Keratinocyte (primary cell): ENCODE measurements around the gene ITGA11. TPM values are rescaled to one million over a fixed set of nuclear protein-coding genes. Genes with fewer than 3 reads are reported as not detected.

Source experiments
- DNase-seq: peaks from one replicate; pipeline ENCODE4 v3.0.0-alpha.2; 2011; ENCODE audit warnings: low read depth, missing footprints, low spot score
- FAIRE-seq: peaks from 2 replicates; lab custom pipeline; 2011; peaks lifted over from hg19 to GRCh38; lab: Jason Lieb, UNC
- H2AFZ ChIP-seq: 2 replicates; pipeline ENCODE4 v1.6.0; 2012; ENCODE audit warnings: low read length, control low read depth, inconsistent platforms; ENCODE audit not compliant: control insufficient read depth
- H3K27ac ChIP-seq: 2 replicates; pipeline ENCODE4 v1.5.1; 2011; ENCODE audit warnings: low read length; ENCODE audit not compliant: control insufficient read depth, insufficient read depth
- H3K27me3 ChIP-seq: 3 replicates; pipeline ENCODE4 v1.6.0; 2011; ENCODE audit warnings: low read length; ENCODE audit not compliant: control insufficient read depth, insufficient read depth; ENCODE audit errors: extremely low read depth
- H3K36me3 ChIP-seq, 2 experiments: 2 replicates in 1 of 2; 3 replicates in 1 of 2; pipeline ENCODE4 v1.5.1; 2011; ENCODE audit warnings: low read length in 2 of 2, mild to moderate bottlenecking in 1 of 2; ENCODE audit not compliant: control insufficient read depth in 2 of 2, insufficient read depth in 2 of 2; ENCODE audit errors: extremely low read depth in 1 of 2
- H3K4me1 ChIP-seq: 3 replicates; pipeline ENCODE4 v1.5.1; 2011; ENCODE audit warnings: low read length; ENCODE audit not compliant: control insufficient read depth, insufficient read depth; ENCODE audit errors: extremely low read depth
- H3K4me2 ChIP-seq: 3 replicates; pipeline ENCODE4 v1.6.0; 2011; ENCODE audit warnings: low read depth, low read length; ENCODE audit not compliant: control insufficient read depth, insufficient read depth; ENCODE audit errors: extremely low read depth
- H3K4me3 ChIP-seq, 3 experiments: fragments of 200-600 bp in 1 of 3; sonication (generic) in 1 of 3; 2 replicates in 2 of 3; 3 replicates in 1 of 3; pipeline ENCODE4 v1.5.1; 2011 to 2016; ENCODE audit warnings: low read length in 3 of 3, mild to moderate bottlenecking in 3 of 3, control low read depth in 2 of 3, inconsistent platforms in 1 of 3, low read depth in 1 of 3, mixed read lengths in 1 of 3, mixed run types in 1 of 3, moderate library complexity in 1 of 3; ENCODE audit not compliant: control insufficient read depth in 2 of 3, insufficient read depth in 2 of 3; ENCODE audit errors: extremely low read depth in 1 of 3
- H3K79me2 ChIP-seq: 2 replicates; pipeline ENCODE4 v1.6.0; 2012; ENCODE audit warnings: low read length; ENCODE audit not compliant: control insufficient read depth, insufficient read depth
- H3K9ac ChIP-seq: 3 replicates; pipeline ENCODE4 v1.6.0; 2011; ENCODE audit warnings: low read length; ENCODE audit not compliant: control insufficient read depth, insufficient read depth; ENCODE audit errors: extremely low read depth
- H3K9me1 ChIP-seq: 3 replicates; pipeline ENCODE4 v1.6.0; 2011; ENCODE audit warnings: low read length; ENCODE audit not compliant: control insufficient read depth, insufficient read depth; ENCODE audit errors: extremely low read depth
- H3K9me3 ChIP-seq: 2 replicates; pipeline ENCODE4 v1.5.1; 2012; ENCODE audit warnings: low read depth, low read length; ENCODE audit not compliant: control insufficient read depth
- H4K20me1 ChIP-seq: 3 replicates; pipeline ENCODE4 v1.6.0; 2011; ENCODE audit warnings: low read length; ENCODE audit not compliant: control insufficient read depth, insufficient read depth; ENCODE audit errors: extremely low read depth
- EZH2 ChIP-seq: IDR thresholded peaks from one replicate; pipeline ENCODE4 v1.6.1; 2012; ENCODE audit warnings: inconsistent platforms, mild to moderate bottlenecking, low read length, moderate library complexity
- dilution Hi-C: fragments of 300-500 bp; cut with MboI; formaldehyde crosslinking; loops from one replicate; pipeline ENCODE4 v1.7.0; 2020; ENCODE audit warnings: low sequenced_read_pairs; ENCODE audit not compliant: extremely low pct_ligation_motif_present
- polyA plus RNA-seq, 5 experiments: library from polyadenylated mRNA; depleted of rRNA in 3 of 5; stranded (reverse) in 3 of 5; stranded (forward) in 1 of 5; unstranded in 1 of 5; fragments of >200 nt; gene quantifications; 1 replicate in 1 of 5; 2 replicates in 3 of 5; 3 replicates in 1 of 5; pipeline versions ENCODE4 v1.2.1 to v1.2.3, GENCODE V29; 2011 to 2012; ENCODE audit warnings: missing spikeins in 2 of 5, low read depth in 1 of 5, low replicate concordance in 1 of 5
- TF ChIP-seq, protein P1 (sequence below), 3 experiments: IDR thresholded peaks in 1 of 3; conservative IDR thresholded peaks in 1 of 3; optimal IDR thresholded peaks in 1 of 3; 2 replicates in 2 of 3; 3 replicates in 1 of 3; pipeline versions ENCODE3 to v1.5.1; 2011; ENCODE audit warnings: low read length in 3 of 3, mild to moderate bottlenecking in 3 of 3, moderate library complexity in 2 of 3, control low read depth in 1 of 3, inconsistent platforms in 1 of 3; ENCODE audit not compliant: insufficient read depth in 2 of 3; ENCODE audit errors: extremely low read depth in 1 of 3

Gene ITGA11
- polyA plus RNA-seq, 1 donor (not counting 4 experiments of a cell fraction or from before 2014, with no cell fraction given): not detected

DNA sequence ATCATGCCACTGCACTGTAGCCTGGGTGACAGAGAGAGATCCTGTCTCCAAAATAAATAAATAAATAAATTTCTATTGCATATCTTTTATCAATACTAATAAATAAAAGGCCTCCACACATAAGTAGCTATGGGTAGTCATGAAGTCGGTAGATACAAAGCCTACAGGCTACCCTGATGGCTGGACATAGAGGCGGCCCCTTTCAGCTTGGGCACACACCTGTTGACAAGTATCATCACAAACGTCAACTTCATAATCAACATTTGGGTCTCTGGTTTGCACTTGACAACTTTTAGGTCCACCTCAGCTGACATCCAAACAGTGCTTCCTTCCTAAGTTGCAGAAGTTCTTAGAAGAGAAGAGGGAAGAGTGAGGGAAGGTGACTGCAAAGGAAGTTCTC is 53.4 kb downstream of the ITGA11 start:
- H3K9me1 ChIP-seq: no peaks in the 10 kb centered on the region
- dilution Hi-C loops: no loop called here
- no peak overlapping the region for H3K4me2 ChIP-seq
- H3K4me1 ChIP-seq: no peaks in the 10 kb centered on the region
- no peaks in the 10 kb centered on the region for H3K79me2 ChIP-seq
- no peak overlapping the region for H3K27ac ChIP-seq
- H3K9ac ChIP-seq: no peak overlapping the region
- TF ChIP-seq EZH2: no peak
- TF ChIP-seq, protein P1, sequence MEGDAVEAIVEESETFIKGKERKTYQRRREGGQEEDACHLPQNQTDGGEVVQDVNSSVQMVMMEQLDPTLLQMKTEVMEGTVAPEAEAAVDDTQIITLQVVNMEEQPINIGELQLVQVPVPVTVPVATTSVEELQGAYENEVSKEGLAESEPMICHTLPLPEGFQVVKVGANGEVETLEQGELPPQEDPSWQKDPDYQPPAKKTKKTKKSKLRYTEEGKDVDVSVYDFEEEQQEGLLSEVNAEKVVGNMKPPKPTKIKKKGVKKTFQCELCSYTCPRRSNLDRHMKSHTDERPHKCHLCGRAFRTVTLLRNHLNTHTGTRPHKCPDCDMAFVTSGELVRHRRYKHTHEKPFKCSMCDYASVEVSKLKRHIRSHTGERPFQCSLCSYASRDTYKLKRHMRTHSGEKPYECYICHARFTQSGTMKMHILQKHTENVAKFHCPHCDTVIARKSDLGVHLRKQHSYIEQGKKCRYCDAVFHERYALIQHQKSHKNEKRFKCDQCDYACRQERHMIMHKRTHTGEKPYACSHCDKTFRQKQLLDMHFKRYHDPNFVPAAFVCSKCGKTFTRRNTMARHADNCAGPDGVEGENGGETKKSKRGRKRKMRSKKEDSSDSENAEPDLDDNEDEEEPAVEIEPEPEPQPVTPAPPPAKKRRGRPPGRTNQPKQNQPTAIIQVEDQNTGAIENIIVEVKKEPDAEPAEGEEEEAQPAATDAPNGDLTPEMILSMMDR (optimal IDR thresholded peaks at IDR 0.05 in 1 of 3, IDR thresholded peaks at IDR 0.05 in 1 of 3, conservative IDR thresholded peaks at IDR 0.05 in 1 of 3; ENCODE audit: extremely low read depth in 1 of 3, insufficient read depth in 2 of 3, low read length in 3 of 3): no peak
- no peak for FAIRE-seq
- H3K36me3 ChIP-seq: no peaks in the 10 kb centered on the region
- no peaks in the 10 kb centered on the region for H4K20me1 ChIP-seq
- no peak overlapping the region for H2AFZ ChIP-seq
- DNase-seq: no peak
- no peak overlapping the region for H3K4me3 ChIP-seq
- H3K9me3 ChIP-seq: no peaks in the 10 kb centered on the region
- peaks cover 8% of the 10 kb centered on the region for H3K27me3 ChIP-seq

DNA sequence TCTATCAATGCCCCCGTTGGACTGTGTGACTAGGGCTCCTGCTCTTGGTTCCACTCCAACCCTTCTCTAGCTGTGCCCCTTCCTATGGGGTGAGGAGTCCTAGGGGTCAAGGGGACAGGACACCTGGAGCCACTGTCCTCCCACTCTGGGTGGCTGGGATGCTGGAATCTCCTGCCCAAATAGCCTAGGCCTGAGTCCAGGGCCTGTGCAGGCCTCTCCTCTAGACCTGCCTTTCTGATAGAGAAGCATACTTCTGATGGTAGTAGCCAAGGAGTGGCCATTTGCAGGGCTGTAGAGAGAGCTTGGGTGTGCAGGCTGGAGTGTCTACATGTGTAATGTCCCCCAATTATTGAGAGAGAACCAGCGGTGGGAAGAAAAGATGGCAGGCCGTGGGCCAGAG is 54.2 kb downstream of the ITGA11 start:
- Histone ChIP-seq H3K36me3 (no peaks in the 10 kb centered on the region), H3K4me2 (no peak overlapping the region), H3K9me1 (no peaks in the 10 kb centered on the region), H3K27ac (no peak overlapping the region), H3K27me3 (peaks cover 8% of the 10 kb centered on the region), H3K4me3 (no peak overlapping the region), H3K9ac (no peak overlapping the region), H3K79me2 (no peaks in the 10 kb centered on the region), H3K9me3 (no peaks in the 10 kb centered on the region), H3K4me1 (no peaks in the 10 kb centered on the region), H2AFZ (no peak overlapping the region), H4K20me1 (no peaks in the 10 kb centered on the region)
- DNase-seq: no peak
- TF ChIP-seq EZH2: no peak
- TF ChIP-seq, protein P1 (optimal IDR thresholded peaks at IDR 0.05 in 1 of 3, IDR thresholded peaks at IDR 0.05 in 1 of 3, conservative IDR thresholded peaks at IDR 0.05 in 1 of 3; ENCODE audit: extremely low read depth in 1 of 3, insufficient read depth in 2 of 3, low read length in 3 of 3): no peak
- no peak for FAIRE-seq
- dilution Hi-C loops: no loop called here
